ENCODE data around the gene ATP6V1C2.

Gene ATP6V1C2

GRCh38 chr2:10787176-10787968 is 65.9 kb downstream of the ATP6V1C2 start:
- TF ChIP-seq EZH2phosphoT487 (IDR thresholded peaks at IDR 0.05; ENCODE audit: low read length) (no peak), EZH2 (optimal IDR thresholded peaks at IDR 0.05; ENCODE audit: low read depth, low read length) (no peak), CTCF (IDR thresholded peaks at IDR 0.05; ENCODE audit: low read length) (peak; percentile 55)
- peaks cover 26% of the 10 kb centered on the region for H3F3A ChIP-seq (ENCODE audit: insufficient read depth, low read length)
- peaks cover 44% of the 10 kb centered on the region for H3K79me2 ChIP-seq (ENCODE audit: low read length)
- no peak overlapping the region for H3K4me2 ChIP-seq (ENCODE audit: low read depth, low read length)
- H3K9ac ChIP-seq (ENCODE audit: low read length), result no peak overlapping the region
- no peak overlapping the region for H3K27ac ChIP-seq (ENCODE audit: low read length)
- peaks cover 42% of the 10 kb centered on the region for H3K36me3 ChIP-seq (replicated peaks; ENCODE audit: insufficient read depth, low read length)
- no peak overlapping the region for H3K4me3 ChIP-seq (ENCODE audit: low read length)
- DNase-seq, result peak; percentile 30
- H2AFZ ChIP-seq (ENCODE audit: low read length), result no peak overlapping the region
- no peaks in the 10 kb centered on the region for H3K27me3 ChIP-seq (replicated peaks; ENCODE audit: insufficient read depth, low read length)
- no peaks in the 10 kb centered on the region; the same call in 1 of the 2 replicates for H4K20me1 ChIP-seq (ENCODE audit: insufficient read depth, low read length)
- H3K9me2 ChIP-seq (replicated peaks; ENCODE audit: insufficient read depth, low read length), result no peaks in the 10 kb centered on the region
- H3K4me1 ChIP-seq (ENCODE audit: low read length), result peaks cover 27% of the 10 kb centered on the region
- no peaks in the 10 kb centered on the region for H3K9me3 ChIP-seq (replicated peaks; ENCODE audit: insufficient read depth, low read length)

- H3K4me2 ChIP-seq (ENCODE audit: low read depth, low read length), result no peak overlapping the region
- H3K79me2 ChIP-seq (ENCODE audit: low read length), result peaks cover 54% of the 10 kb centered on the region
- no peaks in the 10 kb centered on the region; the same call in 1 of the 2 replicates for H4K20me1 ChIP-seq (ENCODE audit: insufficient read depth, low read length)
- no peak overlapping the region for H3K9ac ChIP-seq (ENCODE audit: low read length)
- no peaks in the 10 kb centered on the region for H3K9me2 ChIP-seq (replicated peaks; ENCODE audit: insufficient read depth, low read length)
- H3K9me3 ChIP-seq (replicated peaks; ENCODE audit: insufficient read depth, low read length), result no peaks in the 10 kb centered on the region
- H3K27ac ChIP-seq (ENCODE audit: low read length), result no peak overlapping the region
- peaks cover 42% of the 10 kb centered on the region for H3K4me1 ChIP-seq (ENCODE audit: low read length)
- H3K36me3 ChIP-seq (replicated peaks; ENCODE audit: insufficient read depth, low read length), result peaks cover 36% of the 10 kb centered on the region
- DNase-seq, result no peak
- H2AFZ ChIP-seq (ENCODE audit: low read length), result no peak overlapping the region
- H3K4me3 ChIP-seq (ENCODE audit: low read length), result no peak overlapping the region
- no peaks in the 10 kb centered on the region for H3K27me3 ChIP-seq (replicated peaks; ENCODE audit: insufficient read depth, low read length)
- peaks cover 41% of the 10 kb centered on the region for H3F3A ChIP-seq (ENCODE audit: insufficient read depth, low read length)
- TF ChIP-seq CTCF (IDR thresholded peaks at IDR 0.05; ENCODE audit: low read length) (no peak), EZH2 (optimal IDR thresholded peaks at IDR 0.05; ENCODE audit: low read depth, low read length) (no peak), EZH2phosphoT487 (IDR thresholded peaks at IDR 0.05; ENCODE audit: low read length) (no peak)
Measured at GRCh38 chr2:10788855-10789254, 67.4 kb downstream of the ATP6V1C2 start.

- Histone ChIP-seq H3K9me3 (replicated peaks; ENCODE audit: insufficient read depth, low read length) (no peaks in the 10 kb centered on the region), H3K36me3 (replicated peaks; ENCODE audit: insufficient read depth, low read length) (peaks cover 33% of the 10 kb centered on the region), H3K4me2 (ENCODE audit: low read depth, low read length) (peak overlapping the region; percentile 74), H3K79me2 (ENCODE audit: low read length) (peaks cover 60% of the 10 kb centered on the region), H3K9ac (ENCODE audit: low read length) (peak overlapping the region; percentile 45; the same call in 1 of the 2 replicates), H3K9me2 (replicated peaks; ENCODE audit: insufficient read depth, low read length) (no peaks in the 10 kb centered on the region), H2AFZ (ENCODE audit: low read length) (no peak overlapping the region), H3F3A (ENCODE audit: insufficient read depth, low read length) (peaks cover 49% of the 10 kb centered on the region), H3K4me3 (ENCODE audit: low read length) (no peak overlapping the region; the same call in 1 of the 2 replicates), H3K27ac (ENCODE audit: low read length) (peak overlapping the region; percentile 93), H4K20me1 (ENCODE audit: insufficient read depth, low read length) (no peaks in the 10 kb centered on the region; the same call in 1 of the 2 replicates), H3K4me1 (ENCODE audit: low read length) (peaks cover 49% of the 10 kb centered on the region), H3K27me3 (replicated peaks; ENCODE audit: insufficient read depth, low read length) (no peaks in the 10 kb centered on the region)
- peak; percentile 89 for DNase-seq
- no peak for TF ChIP-seq EZH2phosphoT487 (IDR thresholded peaks at IDR 0.05; ENCODE audit: low read length)
- TF ChIP-seq CTCF (IDR thresholded peaks at IDR 0.05; ENCODE audit: low read length), result no peak
- no peak for TF ChIP-seq EZH2 (optimal IDR thresholded peaks at IDR 0.05; ENCODE audit: low read depth, low read length)
Measured at GRCh38 chr2:10790228-10790973, 69.0 kb downstream of the ATP6V1C2 start.

Data from MM.1S (cell line).